SK-N-SH treated with all-trans-retinoic acid at 6 μM for 48 hours (cell line): ENCODE measurements around the gene SYT6.

Experiments
- ATAC-seq: fragments of 200-7000 bp; cut with Tn5 transposase; 3 replicates; pipeline ENCODE4 v1.9.1; 2020; ENCODE audit warnings: mild to moderate bottlenecking, moderate library complexity
- ARNTL ChIP-seq: fragments of 450-650 bp; formaldehyde crosslinking; IDR thresholded peaks from 2 replicates; pipeline ENCODE4 v1.5.0; 2020; ENCODE audit warnings: low read depth, mild to moderate bottlenecking, moderate library complexity, borderline replicate concordance
- BACH2 ChIP-seq: fragments of 250-450 bp; sonication (Bioruptor Pico); IDR thresholded peaks from 2 replicates; pipeline ENCODE4 v1.9.0; 2021; ENCODE audit warnings: mild to moderate bottlenecking, borderline replicate concordance
- RARB ChIP-seq: fragments of 250-450 bp; sonication (Bioruptor Pico); IDR thresholded peaks from 2 replicates; pipeline ENCODE4 v1.8.0; 2021; ENCODE audit warnings: mild to moderate bottlenecking, moderate library complexity
- SNAI2 ChIP-seq: fragments of 250-450 bp; sonication (Bioruptor Pico); IDR thresholded peaks from 2 replicates; pipeline ENCODE4 v1.5.0; 2020; ENCODE audit warnings: mild to moderate bottlenecking, moderate library complexity
- TCF4 ChIP-seq: fragments of 250-450 bp; sonication (Bioruptor Pico); IDR thresholded peaks from 2 replicates; pipeline ENCODE4 v1.8.0; 2021; ENCODE audit warnings: mild to moderate bottlenecking, moderate library complexity, borderline replicate concordance
- ZNF8 ChIP-seq: fragments of 450-650 bp; formaldehyde crosslinking; IDR thresholded peaks from 2 replicates; pipeline ENCODE4 v1.5.0; 2020; ENCODE audit warnings: mild to moderate bottlenecking, moderate library complexity

The SYT6 gene

GRCh38 chr1:114040273-114041015 lies 113.2 kb downstream of the SYT6 start:
- ATAC-seq: no peak
- TF ChIP-seq BACH2 (no peak), ZNF8 (no peak), RARB (CRISPR knock-in tag) (no peak), TCF4 (CRISPR knock-in tag) (no peak), ARNTL (no peak), SNAI2 (CRISPR knock-in tag) (no peak)
